Neural progenitor cell (in vitro differentiated cells): Measurements from ENCODE around the gene RAD51B. TPM values are rescaled to one million over a fixed set of nuclear protein-coding genes. Genes with fewer than 3 reads are reported as not detected.

Source experiments
- DNase-seq: peaks from one replicate; pipeline ENCODE4 v3.0.0-alpha.2; 2016; ENCODE audit warnings: low spot score
- H2AFZ ChIP-seq: fragments of 200-600 bp; sonication (generic); replicated peaks from 2 replicates; pipeline ENCODE4 v1.6.1; 2016; ENCODE audit warnings: antibody characterized with exemption
- H3F3A ChIP-seq: fragments of 200-600 bp; sonication (generic); 2 replicates; pipeline ENCODE4 v1.6.1; 2016; ENCODE audit warnings: antibody characterized with exemption, low read depth
- H3K27ac ChIP-seq: fragments of 200-600 bp; sonication (generic); 2 replicates; pipeline ENCODE4 v1.5.1; 2016; ENCODE audit warnings: mild to moderate bottlenecking
- H3K27me3 ChIP-seq: fragments of 200-600 bp; sonication (generic); 2 replicates; pipeline ENCODE4 v1.6.1; 2016; ENCODE audit warnings: mild to moderate bottlenecking, moderate library complexity
- H3K36me3 ChIP-seq: fragments of 200-600 bp; sonication (generic); 2 replicates; pipeline ENCODE4 v1.5.1; 2016
- H3K4me1 ChIP-seq: fragments of 200-600 bp; sonication (generic); 2 replicates; pipeline ENCODE4 v1.6.1; 2016; ENCODE audit warnings: mixed run types
- H3K4me2 ChIP-seq: fragments of 200-600 bp; sonication (generic); 2 replicates; pipeline ENCODE4 v1.6.1; 2016
- H3K4me3 ChIP-seq: fragments of 200-600 bp; sonication (generic); 2 replicates; pipeline ENCODE4 v1.5.1; 2016
- H3K79me2 ChIP-seq: fragments of 200-600 bp; sonication (generic); 2 replicates; pipeline ENCODE4 v1.6.1; 2016; ENCODE audit warnings: low read depth
- H3K9ac ChIP-seq: fragments of 200-600 bp; sonication (generic); 2 replicates; pipeline ENCODE4 v1.6.1; 2016
- H3K9me3 ChIP-seq: fragments of 200-600 bp; sonication (generic); 2 replicates; pipeline ENCODE4 v1.5.1; 2016; ENCODE audit warnings: low read depth
- H4K20me1 ChIP-seq: fragments of 200-600 bp; sonication (generic); 2 replicates; pipeline ENCODE4 v1.6.1; 2016; ENCODE audit warnings: low read depth
- H3K27ac Mint-ChIP-seq: 3 replicates; pipeline ENCODE4 v1.8.0; 2021; ENCODE audit warnings: mixed read lengths
- H3K27me3 Mint-ChIP-seq: 2 replicates; pipeline ENCODE4 v1.8.0; 2022; ENCODE audit warnings: low read depth, mild to moderate bottlenecking, inconsistent platforms, moderate library complexity, mixed read lengths; ENCODE audit not compliant: insufficient read depth
- H3K36me3 Mint-ChIP-seq: 3 replicates; pipeline ENCODE4 v1.8.0; 2021; ENCODE audit warnings: mixed read lengths
- H3K4me1 Mint-ChIP-seq: 3 replicates; pipeline ENCODE4 v1.8.0; 2021; ENCODE audit warnings: mixed read lengths
- H3K4me3 Mint-ChIP-seq: 3 replicates; pipeline ENCODE4 v1.8.0; 2021; ENCODE audit warnings: mild to moderate bottlenecking, moderate library complexity, mixed read lengths
- H3K9me3 Mint-ChIP-seq: 3 replicates; pipeline ENCODE4 v1.8.0; 2020; ENCODE audit warnings: mixed read lengths
- CTCF ChIP-seq: fragments of 200-600 bp; sonication (generic); IDR thresholded peaks from 2 replicates; pipeline ENCODE4 v1.5.1; 2017; ENCODE audit warnings: antibody characterized with exemption, mild to moderate bottlenecking
- EZH2 ChIP-seq: fragments of 200-600 bp; sonication (generic); IDR thresholded peaks from 2 replicates; pipeline ENCODE4 v1.6.1; 2017; ENCODE audit warnings: antibody characterized with exemption, mild to moderate bottlenecking, moderate library complexity
- EZH2phosphoT487 ChIP-seq: fragments of 200-600 bp; sonication (generic); IDR thresholded peaks from 2 replicates; pipeline ENCODE4 v1.6.1; 2017; ENCODE audit warnings: antibody characterized with exemption
- total RNA-seq: library from RNA; depleted of rRNA; stranded (reverse); fragments of >200 nt; gene quantifications from 2 replicates; pipeline ENCODE4 v1.2.3, GENCODE V29; 2015; ENCODE audit warnings: low replicate concordance

Gene RAD51B
- total RNA-seq, 1 donor from 2014 or later, result 50.5 TPM

- H3K4me1 Mint-ChIP-seq, result peaks cover 77% of the 10 kb centered on the region
- peaks cover 4% of the 10 kb centered on the region for H3K9me3 Mint-ChIP-seq
- Histone ChIP-seq H4K20me1 (no peaks in the 10 kb centered on the region), H2AFZ (no peak overlapping the region), H3K4me2 (peak overlapping the region; percentile 50), H3K9ac (no peak overlapping the region), H3K79me2 (no peaks in the 10 kb centered on the region), H3K9me3 (no peaks in the 10 kb centered on the region), H3K27me3 (no peaks in the 10 kb centered on the region), H3K36me3 (no peaks in the 10 kb centered on the region), H3F3A (peaks cover 24% of the 10 kb centered on the region), H3K4me3 (no peak overlapping the region), H3K4me1 (peaks cover 44% of the 10 kb centered on the region), H3K27ac (no peak overlapping the region)
- no peaks in the 10 kb centered on the region for H3K36me3 Mint-ChIP-seq
- peak overlapping the region; percentile 99 for H3K27ac Mint-ChIP-seq
- no peak for DNase-seq
- H3K4me3 Mint-ChIP-seq, result peak overlapping the region; percentile 78
- peaks cover 20% of the 10 kb centered on the region for H3K27me3 Mint-ChIP-seq
- TF ChIP-seq EZH2, result no peak
- TF ChIP-seq EZH2phosphoT487, result no peak
- no peak for TF ChIP-seq CTCF
Observed at GRCh38 chr14:68692216-68692615, 872.6 kb downstream of the RAD51B start.

GRCh38 chr14:68692916-68693771, 873.6 kb downstream of the RAD51B start:
- H3K4me1 ChIP-seq, result peaks cover 42% of the 10 kb centered on the region
- TF ChIP-seq EZH2phosphoT487, result no peak
- no peak for TF ChIP-seq CTCF
- TF ChIP-seq EZH2, result no peak
- H3K4me1 Mint-ChIP-seq, result peaks cover 68% of the 10 kb centered on the region

GRCh38 chr14:68693926-68694325, 874.3 kb downstream of the RAD51B start:
- Histone ChIP-seq H3F3A (peaks cover 24% of the 10 kb centered on the region), H3K9ac (no peak overlapping the region), H3K9me3 (no peaks in the 10 kb centered on the region), H3K4me3 (no peak overlapping the region), H4K20me1 (no peaks in the 10 kb centered on the region), H3K36me3 (no peaks in the 10 kb centered on the region), H2AFZ (no peak overlapping the region), H3K4me1 (peaks cover 35% of the 10 kb centered on the region), H3K4me2 (no peak overlapping the region), H3K79me2 (no peaks in the 10 kb centered on the region), H3K27ac (no peak overlapping the region), H3K27me3 (no peaks in the 10 kb centered on the region)
- TF ChIP-seq EZH2 (no peak), EZH2phosphoT487 (no peak)
- H3K27ac Mint-ChIP-seq, result no peak overlapping the region
- no peak overlapping the region for H3K4me3 Mint-ChIP-seq
- DNase-seq, result no peak
- peaks cover 4% of the 10 kb centered on the region for H3K36me3 Mint-ChIP-seq
- H3K9me3 Mint-ChIP-seq, result peaks cover 8% of the 10 kb centered on the region
- peaks cover 60% of the 10 kb centered on the region for H3K4me1 Mint-ChIP-seq
- H3K27me3 Mint-ChIP-seq, result peaks cover 16% of the 10 kb centered on the region

More at GRCh38 chr14:68692916-68693771, 873.6 kb downstream of the RAD51B start:
- H4K20me1 ChIP-seq, result no peaks in the 10 kb centered on the region
- no peak overlapping the region for H3K4me3 ChIP-seq
- Mint-ChIP-seq H3K27me3 (peaks cover 19% of the 10 kb centered on the region), H3K27ac (peak overlapping the region; percentile 83), H3K4me3 (peak overlapping the region; percentile 59), H3K9me3 (peaks cover 6% of the 10 kb centered on the region), H3K36me3 (peaks cover 3% of the 10 kb centered on the region)
- H3K4me2 ChIP-seq, result no peak overlapping the region
- H3K9me3 ChIP-seq, result no peaks in the 10 kb centered on the region
- H2AFZ ChIP-seq, result no peak overlapping the region
- no peaks in the 10 kb centered on the region for H3K27me3 ChIP-seq
- no peaks in the 10 kb centered on the region for H3K36me3 ChIP-seq
- H3K79me2 ChIP-seq, result no peaks in the 10 kb centered on the region
- H3F3A ChIP-seq, result peaks cover 24% of the 10 kb centered on the region
- H3K27ac ChIP-seq, result no peak overlapping the region
- no peak overlapping the region for H3K9ac ChIP-seq
- DNase-seq, result no peak
